DND-41 (cell line): Measurements from ENCODE around the gene MAP4K3.
"Not testable (repeated sequence)": the region's sequence is repeated elsewhere in the genome, so short reads cannot be mapped to it uniquely, and the experiment has no call there.

ENCODE experiments used
- ATAC-seq: fragments of 200-7000 bp; cut with Tn5 transposase; 3 replicates; pipeline ENCODE4 v1.9.1; 2021; ENCODE audit warnings: low read depth; ENCODE audit not compliant: insufficient read depth
- DNase-seq: peaks from one replicate; pipeline ENCODE4 v3.0.0-alpha.2; 2020
- H2AFZ ChIP-seq: 2 replicates; pipeline ENCODE4 v1.6.0; 2012; ENCODE audit warnings: low read depth, low read length
- H3K27ac ChIP-seq: 2 replicates; pipeline ENCODE4 v1.5.1; 2012; ENCODE audit warnings: low read length, inconsistent platforms
- H3K27me3 ChIP-seq: fragments of 200-600 bp; sonication (generic); 2 replicates; pipeline ENCODE4 v1.6.0; 2012; ENCODE audit warnings: low read length, mild to moderate bottlenecking, inconsistent platforms; ENCODE audit not compliant: insufficient read depth, poor library complexity
- H3K36me3 ChIP-seq: 2 replicates; pipeline ENCODE4 v1.5.1; 2012; ENCODE audit warnings: low read length, inconsistent platforms; ENCODE audit not compliant: insufficient read depth
- H3K4me1 ChIP-seq: 2 replicates; pipeline ENCODE4 v1.5.1; 2012; ENCODE audit warnings: mild to moderate bottlenecking, low read length; ENCODE audit not compliant: insufficient read depth
- H3K4me2 ChIP-seq: 2 replicates; pipeline ENCODE4 v1.6.0; 2012; ENCODE audit warnings: mild to moderate bottlenecking, moderate library complexity, low read length, inconsistent platforms; ENCODE audit not compliant: insufficient read depth
- H3K4me3 ChIP-seq, 2 experiments: fragments of 200-600 bp in 1 of 2; shearing (Covaris generic) in 1 of 2; 2 replicates each; pipeline ENCODE4 v1.5.1; 2012 to 2016; ENCODE audit warnings: inconsistent platforms in 2 of 2, low read length in 2 of 2, mild to moderate bottlenecking in 2 of 2, low read depth in 1 of 2, moderate library complexity in 1 of 2
- H3K79me2 ChIP-seq: 2 replicates; pipeline ENCODE4 v1.6.0; 2012; ENCODE audit warnings: low read length, inconsistent platforms; ENCODE audit not compliant: insufficient read depth
- H3K9ac ChIP-seq: 2 replicates; pipeline ENCODE4 v1.6.0; 2012; ENCODE audit warnings: low read depth, mild to moderate bottlenecking, inconsistent platforms, low read length, moderate library complexity
- H3K9me3 ChIP-seq: 2 replicates; pipeline ENCODE4 v1.5.1; 2012; ENCODE audit warnings: low read length, moderate library complexity, mild to moderate bottlenecking, inconsistent platforms; ENCODE audit not compliant: insufficient read depth, severe bottlenecking
- H4K20me1 ChIP-seq: 2 replicates; pipeline ENCODE4 v1.6.0; 2012; ENCODE audit warnings: low read length; ENCODE audit not compliant: insufficient read depth
- CTCF ChIP-seq: IDR thresholded peaks from 2 replicates; pipeline ENCODE4 v1.5.1; 2012; ENCODE audit warnings: borderline replicate concordance, low read length, moderate library complexity, mild to moderate bottlenecking; ENCODE audit not compliant: poor library complexity, severe bottlenecking; ENCODE audit errors: extremely low read depth
- EZH2 ChIP-seq: IDR thresholded peaks from 3 replicates; pipeline ENCODE4 v1.6.1; 2012; ENCODE audit warnings: borderline replicate concordance, low read depth, mild to moderate bottlenecking, moderate library complexity, low read length, inconsistent platforms; ENCODE audit not compliant: severe bottlenecking

The MAP4K3 gene

GRCh38 chr2:39326644-39327043, 110.4 kb downstream of the MAP4K3 start:
- Histone ChIP-seq H3K4me1 (no peaks in the 10 kb centered on the region), H3K79me2 (no peaks in the 10 kb centered on the region), H3K27ac (no peak overlapping the region), H3K4me3 (no peak overlapping the region), H3K9ac (no peak overlapping the region), H3K27me3 (no peaks in the 10 kb centered on the region), H3K36me3 (peaks cover 24% of the 10 kb centered on the region; the same call in 1 of the 2 replicates), H4K20me1 (no peaks in the 10 kb centered on the region), H3K4me2 (no peak overlapping the region), H2AFZ (no peak overlapping the region), H3K9me3 (no peaks in the 10 kb centered on the region)
- DNase-seq (no peak), ATAC-seq (no peak)
- TF ChIP-seq CTCF (no peak), EZH2 (no peak)

GRCh38 chr2:39325966-39326365, 111.1 kb downstream of the MAP4K3 start:
- Histone ChIP-seq H3K27me3 (no peaks in the 10 kb centered on the region), H3K9me3 (no peaks in the 10 kb centered on the region), H2AFZ (no peak overlapping the region), H3K79me2 (no peaks in the 10 kb centered on the region), H3K4me2 (no peak overlapping the region), H3K27ac (no peak overlapping the region), H3K4me3 (no peak overlapping the region), H4K20me1 (no peaks in the 10 kb centered on the region), H3K9ac (no peak overlapping the region), H3K36me3 (peaks cover 19% of the 10 kb centered on the region; the same call in 1 of the 2 replicates), H3K4me1 (no peaks in the 10 kb centered on the region)
- no peak for DNase-seq
- ATAC-seq, result no peak
- TF ChIP-seq EZH2 (no peak), CTCF (no peak)

- H3K4me1 ChIP-seq, H2AFZ ChIP-seq, H4K20me1 ChIP-seq, H3K36me3 ChIP-seq, ATAC-seq, H3K4me3 ChIP-seq, H3K79me2 ChIP-seq, H3K9ac ChIP-seq, H3K9me3 ChIP-seq, H3K27ac ChIP-seq, H3K4me2 ChIP-seq, H3K27me3 ChIP-seq, DNase-seq: not testable (repeated sequence)
Observed at GRCh38 chr2:39321056-39322035, 115.7 kb downstream of the MAP4K3 start.

- Histone ChIP-seq H3K4me3 (no peak overlapping the region), H3K79me2 (no peaks in the 10 kb centered on the region), H4K20me1 (no peaks in the 10 kb centered on the region), H3K4me2 (no peak overlapping the region), H3K9me3 (no peaks in the 10 kb centered on the region), H3K27me3 (no peaks in the 10 kb centered on the region), H3K4me1 (no peaks in the 10 kb centered on the region), H2AFZ (no peak overlapping the region), H3K36me3 (peaks cover 4% of the 10 kb centered on the region; the same call in 1 of the 2 replicates), H3K9ac (no peak overlapping the region), H3K27ac (no peak overlapping the region)
- ATAC-seq, result no peak
- no peak for DNase-seq
- TF ChIP-seq EZH2 (no peak), CTCF (no peak)
Observed at GRCh38 chr2:39320162-39320561, 116.9 kb downstream of the MAP4K3 start.
